ENCODE measurements around the gene GABPA.

The GABPA gene

GRCh38 chr21:25807191-25807590, 72.4 kb downstream of the GABPA start:
- no peak overlapping the region for H3K4me3 ChIP-seq (ENCODE audit: low read depth, low read length)
- no peak for TF ChIP-seq CTCF (IDR thresholded peaks at IDR 0.05; ENCODE audit: low read depth, low read length, missing control alignments)
- no peak for DNase-seq (ENCODE audit: low read depth)

- no peak for TF ChIP-seq CTCF (IDR thresholded peaks at IDR 0.05; ENCODE audit: low read depth, low read length, missing control alignments)
- no peak overlapping the region for H3K4me3 ChIP-seq (ENCODE audit: low read depth, low read length)
- DNase-seq (ENCODE audit: low read depth): no peak
These were observed 74.2 kb downstream of the GABPA start for GRCh38 chr21:25809013-25809412.

- TF ChIP-seq CTCF (IDR thresholded peaks at IDR 0.05; ENCODE audit: low read depth, low read length, missing control alignments): no peak
- no peak overlapping the region for H3K4me3 ChIP-seq (ENCODE audit: low read depth, low read length)
- DNase-seq (ENCODE audit: low read depth): no peak
These were observed 76.4 kb downstream of the GABPA start for GRCh38 chr21:25811186-25811585.

- no peak overlapping the region for H3K4me3 ChIP-seq (ENCODE audit: low read depth, low read length)
- DNase-seq (ENCODE audit: low read depth): no peak
- TF ChIP-seq CTCF (IDR thresholded peaks at IDR 0.05; ENCODE audit: low read depth, low read length, missing control alignments): no peak
These were observed 79.1 kb downstream of the GABPA start for GRCh38 chr21:25813917-25814316.

GRCh38 chr21:25818121-25818520, 83.3 kb downstream of the GABPA start:
- no peak for DNase-seq (ENCODE audit: low read depth)
- H3K4me3 ChIP-seq (ENCODE audit: low read depth, low read length): no peak overlapping the region
- TF ChIP-seq CTCF (IDR thresholded peaks at IDR 0.05; ENCODE audit: low read depth, low read length, missing control alignments): no peak

GRCh38 chr21:25818551-25818950, 83.8 kb downstream of the GABPA start:
- no peak for DNase-seq (ENCODE audit: low read depth)
- no peak overlapping the region for H3K4me3 ChIP-seq (ENCODE audit: low read depth, low read length)
- TF ChIP-seq CTCF (IDR thresholded peaks at IDR 0.05; ENCODE audit: low read depth, low read length, missing control alignments): no peak

Data from GM12864 (cell line).